Activated CD4-positive, alpha-beta memory T cell treated with anti-CD3 and anti-CD28 coated beads, Interleukin-2, amount 10 ng/mL, durations not matched to agents 7 days and 5 days (primary cell): Measurements from ENCODE around the gene CNOT1. TPM values are rescaled to one million over a fixed set of nuclear protein-coding genes. Genes with fewer than 3 reads are reported as not detected.
"Not testable (repeated sequence)": the region's sequence is repeated elsewhere in the genome, so short reads cannot be mapped to it uniquely, and the experiment has no call there.

Source experiments
- CTCF ChIA-PET: fragments of 350-600 bp; sonication (Branson Sonifier 250); formaldehyde crosslinking; loops from one replicate; lab custom pipeline; 2021; ENCODE audit warnings: antibody characterized with exemption, inconsistent platforms; lab: Charles Lee
- POLR2A ChIA-PET: fragments of 350-600 bp; sonication (Branson Sonifier 250); formaldehyde crosslinking; loops from one replicate; lab custom pipeline; 2021; ENCODE audit warnings: antibody characterized with exemption; lab: Charles Lee
- DNase-seq: peaks from one replicate; pipeline ENCODE4 v3.0.0-alpha.2; 2020
- H3K27ac Mint-ChIP-seq: one replicate; pipeline ENCODE4 v1.8.0; 2021; ENCODE audit warnings: mild to moderate bottlenecking, mixed read lengths
- H3K27me3 Mint-ChIP-seq: one replicate; pipeline ENCODE4 v1.8.0; 2021; ENCODE audit warnings: mixed read lengths
- H3K36me3 Mint-ChIP-seq: one replicate; pipeline ENCODE4 v1.8.0; 2021; ENCODE audit warnings: low read depth, mixed read lengths
- H3K4me1 Mint-ChIP-seq: one replicate; pipeline ENCODE4 v1.8.0; 2021; ENCODE audit warnings: mixed read lengths
- H3K4me3 Mint-ChIP-seq: one replicate; pipeline ENCODE4 v1.8.0; 2021; ENCODE audit warnings: mild to moderate bottlenecking, mixed read lengths
- H3K9me3 Mint-ChIP-seq: one replicate; pipeline ENCODE4 v1.8.0; 2021; ENCODE audit warnings: mixed read lengths
- total RNA-seq, 2 experiments: library from RNA; stranded (reverse); gene quantifications; one replicate each; pipeline ENCODE4 v1.2.3, GENCODE V29; 2021

CNOT1 gene
- total RNA-seq, 2 experiments from 2014 or later = 226 to 236 TPM

DNA sequence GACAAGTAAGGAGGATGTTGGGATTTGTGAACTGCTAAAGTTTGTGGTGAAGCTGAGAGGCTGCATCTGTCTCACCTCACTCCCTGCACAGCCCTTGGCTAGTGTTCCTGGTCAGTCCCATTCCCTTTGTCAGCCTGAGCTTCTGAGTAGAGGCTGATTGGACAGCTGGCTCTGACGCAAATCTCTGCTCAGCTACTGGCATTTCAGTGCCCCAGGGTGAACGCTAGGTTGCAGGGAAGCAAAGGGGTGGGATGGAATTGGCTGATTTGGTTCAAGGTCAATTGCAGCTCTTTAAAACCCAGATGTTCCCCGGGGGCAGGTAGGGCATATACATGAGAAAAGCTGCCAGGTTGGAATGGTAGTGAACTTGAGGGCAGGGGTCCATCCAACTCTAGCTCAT, 23.1 kb upstream of the CNOT1 start:
- Mint-ChIP-seq H3K27ac (no peak overlapping the region), H3K9me3 (no peaks in the 10 kb centered on the region), H3K27me3 (peaks cover 6% of the 10 kb centered on the region), H3K4me3 (no peak overlapping the region), H3K36me3 (no peaks in the 10 kb centered on the region), H3K4me1 (no peaks in the 10 kb centered on the region)
- no peak for DNase-seq
- ChIA-PET POLR2A (interaction anchor here (1.4 kb wide), 1 partner anchor 11 kb away, joined by 3 read pairs; no protein-coding TSS in a partner anchor), CTCF (interaction anchor here (0.5 to 1.5 kb wide), 2 partner anchors 32 to 315 kb away, joined by 3 read pairs; partner anchors contain the start of gene SLC38A7)

DNA sequence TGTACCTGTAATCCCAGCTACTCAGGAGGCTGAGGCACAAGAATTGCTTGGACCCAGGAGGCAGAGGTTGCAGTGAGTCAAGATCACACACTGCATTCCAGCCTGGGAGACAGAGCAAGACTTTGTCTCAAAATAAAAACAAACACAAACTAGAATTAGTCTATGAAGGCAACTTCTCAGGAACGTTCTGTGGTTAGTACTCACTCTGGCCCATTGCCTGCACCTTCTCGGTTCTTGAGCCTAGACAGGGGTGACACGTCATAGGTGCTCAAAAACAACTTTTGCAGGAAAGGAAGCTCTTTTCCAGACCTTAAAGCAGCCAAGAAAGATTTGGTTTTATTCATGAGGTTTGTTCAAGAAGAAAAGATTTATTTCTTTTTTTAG, 22.3 kb upstream of the CNOT1 start:
- CTCF ChIA-PET = interaction anchor here (1.5 kb wide), 1 partner anchor 33 kb away, joined by 3 read pairs; the partner anchor contains the start of gene SLC38A7
- Mint-ChIP-seq H3K4me3 (no peak overlapping the region), H3K27me3 (peaks cover 6% of the 10 kb centered on the region), H3K27ac (no peak overlapping the region), H3K4me1 (no peaks in the 10 kb centered on the region), H3K9me3 (no peaks in the 10 kb centered on the region), H3K36me3 (no peaks in the 10 kb centered on the region)
- DNase-seq = no peak
- POLR2A ChIA-PET = no interaction called here

DNA sequence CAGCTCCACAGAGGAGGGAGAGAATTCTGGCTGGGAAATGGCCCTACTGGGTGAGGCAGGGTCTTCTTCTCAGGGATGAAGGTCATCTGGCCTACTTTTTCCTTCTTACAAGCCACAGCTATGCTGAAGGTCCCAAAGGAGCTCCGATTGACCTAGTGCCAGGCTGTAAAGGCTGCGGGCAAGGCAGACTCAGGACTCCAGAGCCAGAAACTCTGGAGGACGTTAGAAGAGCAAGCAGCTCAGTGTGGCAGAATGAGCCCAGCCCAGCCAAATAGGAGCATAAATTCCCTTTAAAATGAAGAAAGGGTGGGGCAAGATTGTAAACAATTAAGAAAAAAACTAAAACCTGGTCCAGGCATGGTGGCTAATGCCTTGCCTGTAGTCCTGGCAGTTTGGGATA, 20.1 kb upstream of the CNOT1 start:
- no peak overlapping the region for H3K27ac Mint-ChIP-seq
- no peak for DNase-seq
- ChIA-PET POLR2A (no interaction called here), CTCF (no interaction called here)
- no peaks in the 10 kb centered on the region for H3K4me1 Mint-ChIP-seq
- no peaks in the 10 kb centered on the region for H3K9me3 Mint-ChIP-seq
- H3K36me3 Mint-ChIP-seq = no peaks in the 10 kb centered on the region
- no peak overlapping the region for H3K4me3 Mint-ChIP-seq
- H3K27me3 Mint-ChIP-seq = peaks cover 6% of the 10 kb centered on the region

DNA sequence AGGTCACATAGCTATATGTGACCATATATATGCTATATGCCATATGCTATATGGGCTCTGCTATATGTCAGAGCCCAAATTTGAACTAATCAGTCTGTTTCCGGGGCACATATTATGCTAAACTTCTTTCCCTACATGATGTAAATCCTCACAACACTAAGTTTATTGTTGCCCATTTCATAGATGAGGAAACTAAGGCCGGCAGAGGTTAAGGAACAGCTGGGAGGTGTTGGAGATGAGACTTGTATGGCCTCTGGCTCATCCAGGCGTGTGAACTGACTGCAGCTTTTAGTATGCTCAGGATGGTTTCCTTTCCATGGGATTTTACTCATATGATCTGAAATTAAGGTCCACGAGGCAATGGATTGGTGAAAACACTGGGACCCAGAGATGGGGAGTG, 17.5 kb upstream of the CNOT1 start:
- Mint-ChIP-seq H3K4me3 (no peak overlapping the region), H3K36me3 (no peaks in the 10 kb centered on the region), H3K4me1 (no peaks in the 10 kb centered on the region), H3K9me3 (no peaks in the 10 kb centered on the region), H3K27me3 (no peaks in the 10 kb centered on the region), H3K27ac (no peak overlapping the region)
- POLR2A ChIA-PET = interaction anchor here (1.0 kb wide), 1 partner anchor 18 kb away, joined by 4 read pairs; no protein-coding TSS in a partner anchor
- no peak for DNase-seq
- CTCF ChIA-PET = no interaction called here

DNA sequence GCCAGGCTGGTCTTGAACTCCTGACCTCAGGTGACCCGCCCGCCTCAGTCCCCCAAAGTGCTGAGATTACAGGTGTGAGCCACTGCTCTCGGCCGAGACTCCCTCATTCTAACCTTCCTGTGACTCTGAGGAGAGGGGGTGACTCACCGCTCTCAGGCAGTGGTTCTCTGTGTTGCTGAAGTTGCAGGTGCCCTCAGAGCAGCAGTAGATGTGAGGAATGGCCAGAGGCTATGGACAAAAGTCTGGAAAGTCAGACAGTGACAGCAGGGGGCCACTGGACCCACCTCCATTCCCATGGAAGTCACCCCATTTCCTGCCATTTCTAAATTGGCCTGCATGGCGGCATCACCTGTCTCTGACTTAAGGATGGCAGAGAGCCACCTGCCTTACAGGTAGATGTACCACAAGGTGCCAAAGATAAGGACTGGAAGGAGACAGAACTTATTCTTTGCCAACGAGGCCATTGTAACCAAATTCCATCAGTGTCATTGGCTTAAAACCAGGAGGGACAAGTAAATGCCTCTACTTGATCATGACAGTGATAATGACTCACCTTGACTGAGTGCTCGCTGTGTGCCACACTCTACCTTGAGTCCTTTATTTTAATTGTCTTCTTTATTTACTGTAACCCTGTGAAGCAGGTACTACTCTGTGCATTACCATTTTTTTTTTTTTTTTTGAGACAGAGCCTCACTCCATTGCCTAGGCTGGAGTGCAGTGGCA, 15.3 kb upstream of the CNOT1 start:
- ChIA-PET CTCF (no interaction called here), POLR2A (no interaction called here)
- DNase-seq = no peak

DNA sequence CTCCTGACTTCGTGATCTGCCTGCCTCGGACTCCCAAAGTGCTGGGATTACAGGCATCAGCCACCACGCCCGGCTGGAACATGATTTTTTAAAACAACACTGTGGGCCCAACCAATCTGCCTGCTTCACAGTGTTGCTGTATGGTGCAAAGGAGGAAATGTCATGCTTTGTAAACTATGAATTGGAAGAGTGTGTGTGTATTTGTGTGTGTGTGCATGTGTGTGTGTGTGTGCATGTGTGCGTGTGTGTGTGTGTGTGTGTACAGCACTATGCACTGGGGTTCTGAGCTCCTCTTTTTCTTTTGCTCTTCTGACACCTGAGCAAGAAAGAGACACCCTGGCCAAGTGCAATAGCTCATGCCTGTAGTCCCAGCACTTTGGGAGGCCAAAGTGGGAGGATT, 14.5 kb upstream of the CNOT1 start:
- no peak overlapping the region for H3K4me3 Mint-ChIP-seq
- H3K4me1 Mint-ChIP-seq = no peaks in the 10 kb centered on the region
- no peak for DNase-seq
- ChIA-PET POLR2A (no interaction called here), CTCF (no interaction called here)
- H3K27me3 Mint-ChIP-seq = no peaks in the 10 kb centered on the region
- no peak overlapping the region for H3K27ac Mint-ChIP-seq
- no peaks in the 10 kb centered on the region for H3K36me3 Mint-ChIP-seq
- no peaks in the 10 kb centered on the region for H3K9me3 Mint-ChIP-seq

More for the DNA sequence above, 15.3 kb upstream of the CNOT1 start:
- Mint-ChIP-seq H3K4me3 (no peak overlapping the region), H3K36me3 (no peaks in the 10 kb centered on the region), H3K27me3 (no peaks in the 10 kb centered on the region), H3K4me1 (no peaks in the 10 kb centered on the region), H3K27ac (no peak overlapping the region), H3K9me3 (no peaks in the 10 kb centered on the region)

DNA sequence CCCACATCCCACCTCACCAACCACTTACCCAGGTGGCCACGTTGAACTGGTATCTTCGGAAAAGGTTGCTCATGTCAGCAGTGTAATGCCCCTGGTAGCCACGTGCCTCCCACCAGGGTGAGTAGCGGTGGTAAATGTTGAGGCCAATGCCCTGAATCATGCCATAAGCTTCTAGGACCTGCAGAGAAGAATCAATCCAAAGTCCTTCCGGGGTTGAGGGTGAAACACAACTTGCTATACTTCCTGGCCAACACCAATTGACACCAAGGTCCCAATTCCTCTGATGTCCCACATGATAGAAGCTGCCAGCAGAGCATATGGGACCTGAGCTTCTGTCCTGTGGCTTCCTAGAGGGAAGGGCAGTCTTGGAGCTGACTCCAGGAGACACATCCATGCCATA, 11.3 kb upstream of the CNOT1 start:
- Mint-ChIP-seq H3K9me3 (no peaks in the 10 kb centered on the region), H3K36me3 (no peaks in the 10 kb centered on the region), H3K4me1 (no peaks in the 10 kb centered on the region), H3K27ac (no peak overlapping the region), H3K4me3 (no peak overlapping the region), H3K27me3 (peaks cover 5% of the 10 kb centered on the region)
- POLR2A ChIA-PET = no interaction called here
- CTCF ChIA-PET = no interaction called here
- no peak for DNase-seq

DNA sequence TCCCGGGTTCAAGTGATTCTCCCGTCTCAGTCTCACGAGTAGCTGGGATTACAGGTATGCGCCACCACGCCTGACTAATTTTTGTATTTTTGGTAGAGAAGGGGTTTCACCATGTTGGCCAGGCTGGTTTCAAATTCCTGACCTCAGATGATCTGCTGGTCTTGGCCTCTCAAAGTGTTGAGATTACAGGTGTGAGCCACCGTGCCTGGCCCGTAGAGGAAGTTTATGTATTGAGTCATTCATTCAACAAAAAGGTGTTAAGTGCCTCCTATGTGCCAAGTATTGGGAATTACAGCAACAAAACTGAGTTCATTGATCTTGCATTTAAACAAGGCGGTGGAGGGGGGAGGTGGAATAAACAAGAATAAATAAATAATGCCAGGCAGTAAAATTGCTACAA, 10.2 kb upstream of the CNOT1 start:
- Mint-ChIP-seq H3K27me3 (peaks cover 7% of the 10 kb centered on the region), H3K27ac (no peak overlapping the region), H3K4me1 (no peaks in the 10 kb centered on the region), H3K36me3 (no peaks in the 10 kb centered on the region), H3K9me3 (no peaks in the 10 kb centered on the region), H3K4me3 (no peak overlapping the region)
- ChIA-PET POLR2A (no interaction called here), CTCF (no interaction called here)
- no peak for DNase-seq

DNA sequence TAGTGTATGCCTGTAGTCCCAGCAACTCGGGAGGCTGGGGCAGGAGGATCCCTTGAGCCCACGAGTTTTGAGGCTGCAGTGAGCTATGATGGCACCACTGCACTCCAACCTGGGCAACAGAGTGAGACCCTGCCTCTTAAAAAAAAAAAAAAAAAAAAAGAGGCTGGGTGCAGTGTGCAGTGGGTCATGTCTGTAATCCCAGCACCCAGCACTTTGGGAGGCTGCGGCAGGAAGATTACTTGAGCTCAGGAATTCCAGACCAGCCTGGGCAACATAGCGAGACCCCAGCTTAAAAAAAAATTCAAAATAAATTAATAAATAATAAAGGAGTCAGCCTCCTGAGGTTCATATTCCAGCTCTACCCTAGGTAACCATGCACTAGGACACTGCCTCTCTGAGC, 9.6 kb upstream of the CNOT1 start:
- Mint-ChIP-seq H3K4me1 (no peaks in the 10 kb centered on the region), H3K27ac (no peak overlapping the region), H3K4me3 (no peak overlapping the region), H3K27me3 (peaks cover 7% of the 10 kb centered on the region), H3K9me3 (no peaks in the 10 kb centered on the region), H3K36me3 (no peaks in the 10 kb centered on the region)
- no peak for DNase-seq
- POLR2A ChIA-PET = no interaction called here
- CTCF ChIA-PET = no interaction called here

DNA sequence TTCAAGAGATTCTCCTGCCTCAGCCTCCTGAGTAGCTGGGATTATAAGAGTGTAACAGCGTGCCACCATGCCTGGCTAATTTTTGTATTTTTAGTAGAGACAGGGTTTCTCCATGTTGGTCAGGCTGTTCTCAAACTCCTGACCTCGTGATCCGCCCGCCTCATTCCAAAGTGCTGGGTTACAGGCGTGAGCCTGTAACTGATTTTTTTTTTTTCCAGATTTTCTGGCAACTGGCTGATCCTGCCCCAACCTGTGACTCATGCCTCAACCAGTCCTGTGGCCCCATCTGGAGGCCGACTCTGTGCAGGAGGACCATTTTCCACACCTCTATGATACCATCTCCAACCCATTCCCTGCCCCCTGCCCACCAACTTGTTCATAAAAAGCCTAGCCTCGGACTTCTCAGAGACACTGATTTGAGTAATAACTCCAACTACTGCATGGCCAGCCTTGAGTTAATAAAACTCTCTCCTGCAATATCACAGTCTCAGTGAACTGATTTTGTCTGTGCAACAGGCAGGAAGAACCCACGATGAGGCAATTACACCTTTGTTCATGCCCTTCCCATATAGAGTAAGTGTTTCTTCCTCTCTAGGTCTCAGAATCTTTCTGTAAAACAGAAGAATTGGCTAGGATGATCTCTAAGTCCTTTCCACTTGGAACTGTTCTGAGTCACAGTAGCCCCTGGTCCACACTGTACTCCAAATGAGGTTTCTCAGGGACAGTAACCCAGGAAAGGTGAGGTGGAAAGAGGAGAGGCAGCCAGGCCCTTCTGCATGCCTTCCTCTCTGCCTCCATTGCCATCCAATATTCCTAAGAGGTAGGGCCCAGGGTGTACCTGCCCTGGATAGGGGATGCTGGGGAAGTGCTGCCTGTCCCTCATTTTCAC, 8.8 kb upstream of the CNOT1 start:
- H3K27me3 Mint-ChIP-seq = peaks cover 7% of the 10 kb centered on the region
- no peaks in the 10 kb centered on the region for H3K36me3 Mint-ChIP-seq
- no peak for DNase-seq
- ChIA-PET POLR2A (no interaction called here), CTCF (no interaction called here)
- no peak overlapping the region for H3K4me3 Mint-ChIP-seq
- no peaks in the 10 kb centered on the region for H3K4me1 Mint-ChIP-seq
- no peaks in the 10 kb centered on the region for H3K9me3 Mint-ChIP-seq
- H3K27ac Mint-ChIP-seq = no peak overlapping the region

DNA sequence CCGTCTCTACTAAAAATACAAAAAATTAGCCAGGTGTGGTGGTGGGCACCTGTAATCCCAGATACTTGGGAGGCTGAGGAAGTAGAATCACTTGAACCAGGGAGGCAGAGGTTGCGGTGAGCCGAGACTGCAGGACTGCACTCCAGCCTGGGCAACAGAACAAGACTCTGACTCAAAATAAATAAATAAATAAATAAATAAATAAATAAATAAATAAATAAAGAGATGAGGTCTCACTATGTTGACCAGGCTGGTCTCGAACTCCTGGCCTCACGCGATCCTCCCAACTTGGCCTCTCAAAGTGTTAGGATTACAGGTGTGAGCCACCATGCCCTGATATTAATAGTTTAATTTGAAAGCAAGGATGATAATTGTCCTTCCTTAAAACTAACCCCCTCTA, 7.4 kb upstream of the CNOT1 start:
- DNase-seq, H3K27ac Mint-ChIP-seq, H3K4me3 Mint-ChIP-seq, H3K9me3 Mint-ChIP-seq, CTCF ChIA-PET, H3K4me1 Mint-ChIP-seq, H3K36me3 Mint-ChIP-seq, H3K27me3 Mint-ChIP-seq: not testable (repeated sequence)
- POLR2A ChIA-PET = interaction anchor here (1.5 kb wide), 1 partner anchor 10 kb away, joined by 5 read pairs; no protein-coding TSS in a partner anchor

DNA sequence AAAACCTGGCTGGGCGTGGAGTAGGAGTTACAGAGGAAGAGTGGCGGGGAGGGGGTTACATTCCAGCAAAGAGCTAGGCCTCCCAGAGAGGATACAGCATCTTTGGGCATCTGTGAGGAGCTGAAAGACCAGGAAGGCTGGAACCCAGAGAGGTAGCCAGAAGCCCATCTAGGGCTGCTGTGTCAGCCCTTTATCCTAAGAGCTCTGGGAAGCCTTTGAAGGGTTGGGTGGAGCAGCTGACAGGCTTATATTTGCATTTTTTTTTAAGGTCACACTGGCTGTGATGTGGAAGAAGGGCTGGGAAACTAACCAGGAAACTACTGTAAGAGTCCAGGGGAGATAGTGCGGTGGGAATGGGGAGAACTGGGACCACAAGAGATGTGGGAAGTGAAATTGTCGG, 6.8 kb upstream of the CNOT1 start:
- no peak for DNase-seq
- H3K9me3 Mint-ChIP-seq = no peaks in the 10 kb centered on the region
- CTCF ChIA-PET = no interaction called here

DNA sequence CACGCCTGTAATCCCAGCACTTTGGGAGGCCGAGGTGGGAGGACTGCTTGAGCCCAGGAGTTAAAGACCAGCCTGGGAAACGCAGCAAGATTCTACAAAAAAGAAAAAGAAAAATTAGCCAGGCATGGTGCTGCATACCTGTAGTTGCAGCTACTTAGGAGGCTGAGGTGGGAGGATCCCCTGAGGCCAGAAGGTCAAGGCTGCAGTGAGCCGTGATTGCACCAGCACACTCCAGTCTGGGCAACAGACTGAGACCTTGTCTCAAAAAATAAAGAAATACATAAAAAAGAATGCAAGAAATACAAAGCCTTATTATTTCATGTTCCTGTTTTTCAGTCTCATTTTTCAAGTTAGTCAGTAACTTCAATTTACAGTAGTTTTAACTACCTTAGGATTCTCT, 5.9 kb upstream of the CNOT1 start:
- POLR2A ChIA-PET = interaction anchor here (1.5 kb wide), 1 partner anchor 8 kb away, joined by 5 read pairs; no protein-coding TSS in a partner anchor
- no peaks in the 10 kb centered on the region for H3K9me3 Mint-ChIP-seq

More for the DNA sequence above, 6.8 kb upstream of the CNOT1 start:
- H3K4me1 Mint-ChIP-seq = peaks cover 2% of the 10 kb centered on the region
- no peak overlapping the region for H3K4me3 Mint-ChIP-seq
- no peaks in the 10 kb centered on the region for H3K36me3 Mint-ChIP-seq
- H3K27me3 Mint-ChIP-seq = peaks cover 7% of the 10 kb centered on the region
- H3K27ac Mint-ChIP-seq = no peak overlapping the region
- POLR2A ChIA-PET = interaction anchor here (0.6 to 1.5 kb wide), 2 partner anchors 9 to 118 kb away, joined by 3 to 5 read pairs; no protein-coding TSS in a partner anchor

More for the DNA sequence above, 5.9 kb upstream of the CNOT1 start:
- Mint-ChIP-seq H3K27ac (no peak overlapping the region), H3K36me3 (no peaks in the 10 kb centered on the region), H3K4me3 (no peak overlapping the region), H3K4me1 (peaks cover 7% of the 10 kb centered on the region), H3K27me3 (peaks cover 7% of the 10 kb centered on the region)
- CTCF ChIA-PET = no interaction called here
- no peak for DNase-seq
